K562 (cell line): ENCODE results near the gene TOMM40L. TPM values are rescaled to one million over a fixed set of nuclear protein-coding genes. Genes with fewer than 3 reads are reported as not detected.

Source experiments
- ATF1 ChIP-seq, 2 experiments: fragments of 450-650 bp in 1 of 2; IDR thresholded peaks; 2 replicates each; pipeline ENCODE4 v1.6.1; 2016; ENCODE audit warnings: missing compliant biosample characterization in 1 of 2, missing genetic modification characterization in 1 of 2
- BRCA1 ChIP-seq, 2 experiments: fragments of 450-650 bp in 1 of 2; sonication (generic) in 1 of 2; formaldehyde crosslinking in 1 of 2; IDR thresholded peaks; 2 replicates each; pipeline versions ENCODE4 v1.5.0 to v1.6.1; 2017 to 2020; ENCODE audit warnings: mild to moderate bottlenecking in 1 of 2, missing genetic modification reagents in 1 of 2
- CBFB ChIP-seq: sonication (generic); formaldehyde crosslinking; IDR thresholded peaks from 2 replicates; pipeline ENCODE4 v1.4.0; 2020; ENCODE audit warnings: mild to moderate bottlenecking, missing genetic modification reagents
- CREB5 ChIP-seq: fragments of 250-450 bp; sonication (Bioruptor Pico); IDR thresholded peaks from 2 replicates; pipeline ENCODE4 v1.5.0; 2020; ENCODE audit warnings: mild to moderate bottlenecking
- EP400 ChIP-seq: fragments of 450-650 bp; IDR thresholded peaks from 2 replicates; pipeline ENCODE4 v1.6.1; 2017; ENCODE audit warnings: antibody characterized with exemption, mild to moderate bottlenecking, moderate library complexity
- FOXP1 ChIP-seq: sonication (generic); formaldehyde crosslinking; IDR thresholded peaks from 2 replicates; pipeline ENCODE4 v1.8.0; 2022; ENCODE audit warnings: mild to moderate bottlenecking, missing genetic modification reagents
- GABPB1 ChIP-seq: sonication (generic); formaldehyde crosslinking; IDR thresholded peaks from 2 replicates; pipeline ENCODE4 v1.8.0; 2022; ENCODE audit warnings: mild to moderate bottlenecking, missing genetic modification reagents
- KAT2B ChIP-seq: IDR thresholded peaks from one replicate; pipeline ENCODE4 v1.6.1; 2012; ENCODE audit warnings: low read depth, mild to moderate bottlenecking, control low read depth, inconsistent platforms, low read length, moderate library complexity
- PHF21A ChIP-seq: fragments of 450-650 bp; IDR thresholded peaks from 2 replicates; pipeline ENCODE4 v1.6.1; 2017; ENCODE audit warnings: low read depth, borderline replicate concordance
- POLR2A ChIP-seq: fragments of 450-650 bp; conservative IDR thresholded peaks from 2 replicates; pipeline ENCODE4 v1.6.1; 2016
- PRPF4 ChIP-seq: fragments of 200-400 bp; formaldehyde crosslinking; IDR thresholded peaks from one replicate; pipeline ENCODE4 v1.6.1; 2017; ENCODE audit warnings: low read length, low read depth, mild to moderate bottlenecking; ENCODE audit not compliant: insufficient read depth, poor library complexity, severe bottlenecking
- RBFOX2 ChIP-seq: fragments of 200-400 bp; formaldehyde crosslinking; IDR thresholded peaks from 2 replicates; pipeline ENCODE4 v1.6.1; 2017; ENCODE audit warnings: low read depth, mild to moderate bottlenecking, low read length, moderate library complexity
- SUPT5H ChIP-seq: fragments of 450-650 bp; IDR thresholded peaks from 2 replicates; pipeline ENCODE4 v1.6.1; 2016
- WHSC1 ChIP-seq: IDR thresholded peaks from one replicate; pipeline ENCODE4 v1.6.1; 2012; ENCODE audit warnings: low read length, control low read depth, inconsistent platforms
- ZBTB33 ChIP-seq: sonication (generic); formaldehyde crosslinking; IDR thresholded peaks from 2 replicates; pipeline ENCODE4 v1.8.1; 2023; ENCODE audit warnings: mild to moderate bottlenecking, missing genetic modification reagents
- ZFPM2 ChIP-seq: fragments of 250-450 bp; sonication (Bioruptor Pico); IDR thresholded peaks from 2 replicates; pipeline ENCODE4 v1.5.1; 2022; ENCODE audit warnings: mild to moderate bottlenecking
- ZNF121 ChIP-seq: sonication (generic); formaldehyde crosslinking; conservative IDR thresholded peaks from 2 replicates; pipeline ENCODE4 v1.8.0; 2022; ENCODE audit warnings: missing genetic modification reagents
- ZNF316 ChIP-seq: fragments of 450-650 bp; IDR thresholded peaks from 2 replicates; pipeline ENCODE4 v1.6.1; 2016
- ZNF41 ChIP-seq: fragments of 250-450 bp; sonication (Bioruptor Pico); conservative IDR thresholded peaks from 2 replicates; pipeline ENCODE4 v1.4.0; 2020; ENCODE audit warnings: mild to moderate bottlenecking
- ZNF583 ChIP-seq: fragments of 250-450 bp; sonication (Bioruptor Pico); IDR thresholded peaks from 2 replicates; pipeline ENCODE4 v1.4.0; 2020
- ZNF668 ChIP-seq: fragments of 250-450 bp; sonication (Bioruptor Pico); IDR thresholded peaks from 2 replicates; pipeline ENCODE4 v1.8.0; 2022; ENCODE audit warnings: mild to moderate bottlenecking, inconsistent platforms
- ZNF764 ChIP-seq: fragments of 250-450 bp; sonication (Bioruptor Pico); IDR thresholded peaks from 2 replicates; pipeline ENCODE4 v1.4.0; 2020; ENCODE audit warnings: low read depth, mild to moderate bottlenecking, moderate library complexity
- ZNF79 ChIP-seq: fragments of 250-450 bp; sonication (Bioruptor Pico); IDR thresholded peaks from 2 replicates; pipeline ENCODE4 v1.4.0; 2020; ENCODE audit warnings: low read depth, mild to moderate bottlenecking, moderate library complexity
- ZSCAN29 ChIP-seq: fragments of 450-650 bp; IDR thresholded peaks from 2 replicates; pipeline ENCODE4 v1.6.1; 2017
- polyA plus RNA-seq, 8 experiments: library from polyadenylated mRNA; depleted of rRNA in 4 of 8; stranded (reverse) in 5 of 8; unstranded in 3 of 8; fragments of >200 nt; fragmentation: Nextera tagmentation in 2 of 8; fragmentation: Illumina TruSeq in 1 of 8; extraction: Ambion mirVana in 2 of 8; extraction: Trizol in 1 of 8; gene quantifications; 2 replicates each; pipeline versions ENCODE4 v1.2.1 to v1.2.3, GENCODE V29; 2011 to 2014; ENCODE audit warnings: inconsistent platforms in 1 of 8, missing spikeins in 1 of 8
- total RNA-seq, 7 experiments: library from RNA; depleted of rRNA in 6 of 7; stranded (reverse); fragments of >200 nt in 6 of 7; fragmentation: Illumina TruSeq in 2 of 7; extraction: Trizol in 2 of 7; gene quantifications; 2 replicates each; pipeline versions ENCODE4 v1.2.1 to v1.2.3, GENCODE V29; 2011 to 2021; ENCODE audit warnings: low replicate concordance in 1 of 7
- TF ChIP-seq, protein P1 (sequence below): fragments of 450-650 bp; conservative IDR thresholded peaks from 2 replicates; pipeline ENCODE4 v1.6.1; 2016; ENCODE audit warnings: missing genetic modification characterization, low read depth, mild to moderate bottlenecking, missing compliant biosample characterization, moderate library complexity
- TF ChIP-seq, protein P2 (sequence below): fragments of 450-650 bp; formaldehyde crosslinking; IDR thresholded peaks from 2 replicates; pipeline ENCODE4 v1.4.0; 2020; ENCODE audit warnings: mild to moderate bottlenecking, moderate library complexity

The TOMM40L gene
- total and polyA plus RNA-seq, 9 of the 15 experiments (the other 6 are each of a cell fraction or from before 2014, with no cell fraction given): 9.6 to 33.6 (median 25.2) TPM

- no peak for TF ChIP-seq KAT2B
- no peak for TF ChIP-seq ZNF583 (CRISPR knock-in tag)
- peak; percentile 41; the same call in 1 of the 2 replicates for TF ChIP-seq POLR2A
- no peak for TF ChIP-seq ZNF668 (CRISPR knock-in tag)
- TF ChIP-seq ZNF764 (CRISPR knock-in tag): no peak
- no peak for TF ChIP-seq ZNF79 (CRISPR knock-in tag)
- no peak for TF ChIP-seq PRPF4
- no peak for TF ChIP-seq ZNF316
- TF ChIP-seq CBFB: no peak
- TF ChIP-seq WHSC1: no peak
- no peak for TF ChIP-seq ATF1 (CRISPR knock-in tag; IDR thresholded peaks at IDR 0.05)
- TF ChIP-seq ATF1 (tag; IDR thresholded peaks at IDR 0.05): no peak
- TF ChIP-seq ZSCAN29: no peak
- TF ChIP-seq ZBTB33 (CRISPR knock-in tag): no peak
- TF ChIP-seq SUPT5H: no peak
- no peak for TF ChIP-seq GABPB1 (CRISPR knock-in tag)
- TF ChIP-seq, protein P1, sequence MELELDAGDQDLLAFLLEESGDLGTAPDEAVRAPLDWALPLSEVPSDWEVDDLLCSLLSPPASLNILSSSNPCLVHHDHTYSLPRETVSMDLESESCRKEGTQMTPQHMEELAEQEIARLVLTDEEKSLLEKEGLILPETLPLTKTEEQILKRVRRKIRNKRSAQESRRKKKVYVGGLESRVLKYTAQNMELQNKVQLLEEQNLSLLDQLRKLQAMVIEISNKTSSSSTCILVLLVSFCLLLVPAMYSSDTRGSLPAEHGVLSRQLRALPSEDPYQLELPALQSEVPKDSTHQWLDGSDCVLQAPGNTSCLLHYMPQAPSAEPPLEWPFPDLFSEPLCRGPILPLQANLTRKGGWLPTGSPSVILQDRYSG: no peak
- no peak for TF ChIP-seq ZNF121 (CRISPR knock-in tag)
- 0 out of 2 replicates have a peak, but pooled peaks have one; percentile 20 for TF ChIP-seq RBFOX2
- no peak for TF ChIP-seq PHF21A
- TF ChIP-seq BRCA1 (IDR thresholded peaks at IDR 0.05): no peak
- no peak for TF ChIP-seq BRCA1 (CRISPR knock-in tag; IDR thresholded peaks at IDR 0.05)
- no peak for TF ChIP-seq CREB5
- TF ChIP-seq, protein P2, sequence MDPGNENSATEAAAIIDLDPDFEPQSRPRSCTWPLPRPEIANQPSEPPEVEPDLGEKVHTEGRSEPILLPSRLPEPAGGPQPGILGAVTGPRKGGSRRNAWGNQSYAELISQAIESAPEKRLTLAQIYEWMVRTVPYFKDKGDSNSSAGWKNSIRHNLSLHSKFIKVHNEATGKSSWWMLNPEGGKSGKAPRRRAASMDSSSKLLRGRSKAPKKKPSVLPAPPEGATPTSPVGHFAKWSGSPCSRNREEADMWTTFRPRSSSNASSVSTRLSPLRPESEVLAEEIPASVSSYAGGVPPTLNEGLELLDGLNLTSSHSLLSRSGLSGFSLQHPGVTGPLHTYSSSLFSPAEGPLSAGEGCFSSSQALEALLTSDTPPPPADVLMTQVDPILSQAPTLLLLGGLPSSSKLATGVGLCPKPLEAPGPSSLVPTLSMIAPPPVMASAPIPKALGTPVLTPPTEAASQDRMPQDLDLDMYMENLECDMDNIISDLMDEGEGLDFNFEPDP (CRISPR knock-in tag): no peak
- TF ChIP-seq FOXP1: no peak
- TF ChIP-seq EP400: no peak
- TF ChIP-seq ZNF41: no peak
- no peak for TF ChIP-seq ZFPM2
Observed at GRCh38 chr1:161215076-161215475, 10.8 kb upstream of the TOMM40L start, which contains the start of gene FCER1G (continued).
